NCI-H748 (cell line): Measurements from ENCODE around the gene EDC3.
"Not testable (repeated sequence)": the region's sequence is repeated elsewhere in the genome, so short reads cannot be mapped to it uniquely, and the experiment has no call there.

Experiments
- DNase-seq: peaks from one replicate; lab custom pipeline; 2025; ENCODE audit not compliant: unreplicated experiment; lab: John Stamatoyannopoulos, UW

The EDC3 gene

GRCh38 chr15:74710319-74711094, 14.7 kb upstream of the EDC3 start:
- DNase-seq = no peak

GRCh38 chr15:74709892-74710291, 14.1 kb upstream of the EDC3 start:
- DNase-seq = no peak

- DNase-seq = no peak
Measured at GRCh38 chr15:74709011-74709410, 13.2 kb upstream of the EDC3 start.

- no peak for DNase-seq
Measured at GRCh38 chr15:74696808-74697207, 984 bp upstream of the EDC3 start.

DNA sequence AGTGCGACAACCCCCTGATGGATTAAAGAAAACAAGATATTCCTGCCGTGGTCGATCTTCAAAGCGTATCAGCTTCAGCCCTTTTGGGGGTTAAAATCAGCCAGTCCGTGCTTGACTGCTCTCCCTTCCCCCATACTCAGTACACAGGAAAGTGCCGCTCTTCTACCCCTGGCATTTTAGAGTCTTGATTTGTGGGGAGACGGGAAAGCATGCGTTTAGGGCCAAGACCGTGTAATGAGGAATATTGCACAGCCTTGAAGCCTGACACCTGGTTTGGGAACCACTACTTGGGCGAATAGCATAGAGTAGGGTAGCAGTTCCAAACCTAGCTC, 540 bp upstream of the EDC3 start:
- no peak for DNase-seq

DNA sequence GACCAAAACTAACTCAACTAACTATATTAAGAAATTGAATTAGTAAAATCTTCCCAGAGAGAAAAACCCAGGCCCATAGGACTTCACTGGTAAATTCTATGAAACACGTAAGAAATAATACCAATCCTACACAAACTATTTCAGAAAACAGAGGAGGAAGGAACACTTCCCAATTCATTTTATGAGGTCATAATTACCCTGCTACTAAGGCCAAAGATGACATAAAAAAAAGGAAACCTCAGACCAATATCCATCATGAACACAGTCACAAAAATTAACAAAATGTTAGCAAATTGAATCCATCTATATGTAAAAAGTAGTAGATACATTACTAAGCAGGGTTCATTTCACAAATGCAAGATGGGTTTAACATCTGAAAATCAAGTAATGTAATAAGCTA, 3.5 kb downstream of the EDC3 start:
- DNase-seq = no peak

DNA sequence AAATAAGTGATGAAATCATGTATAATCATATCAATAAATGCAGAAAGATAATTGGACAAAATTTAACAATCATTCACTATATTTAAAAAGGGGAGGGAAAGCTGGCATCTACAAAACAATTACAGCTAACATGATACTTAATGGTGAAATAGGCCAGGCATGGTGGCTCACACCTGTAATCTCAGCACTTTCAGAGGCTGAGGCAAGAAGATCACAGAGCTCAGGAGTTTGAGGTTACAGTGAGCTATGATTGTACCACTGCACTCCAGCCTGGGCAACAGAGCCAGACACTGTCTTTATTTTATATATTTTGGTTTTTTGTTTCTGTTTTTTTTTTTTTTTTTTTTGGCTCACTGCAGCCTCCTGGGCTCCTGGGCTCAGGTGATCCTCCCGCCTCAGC, 12.1 kb downstream of the EDC3 start:
- DNase-seq = no peak

DNA sequence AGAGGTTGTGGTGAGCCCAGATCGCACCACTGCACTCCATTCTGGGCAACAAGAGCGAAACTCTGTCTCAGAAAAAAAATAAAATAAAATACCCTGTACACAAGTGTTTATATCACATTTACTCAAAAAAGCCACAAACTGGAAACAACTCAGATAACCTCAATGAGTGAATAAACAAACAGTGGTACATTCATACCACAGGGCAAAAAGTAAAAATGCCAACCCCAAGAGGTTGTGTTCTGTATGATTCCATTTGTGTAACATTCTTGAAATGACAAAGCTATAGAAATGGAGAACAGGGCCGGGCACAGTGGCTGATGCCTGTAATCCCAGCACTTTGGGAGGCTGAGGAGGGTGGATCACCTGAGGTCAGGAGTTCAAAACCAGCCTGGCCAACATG, 12.9 kb downstream of the EDC3 start:
- no peak for DNase-seq

GRCh38 chr15:74680456-74680855, 15.4 kb downstream of the EDC3 start:
- DNase-seq = no peak

- DNase-seq = no peak
Measured at GRCh38 chr15:74676801-74677200, 19.0 kb downstream of the EDC3 start.

DNA sequence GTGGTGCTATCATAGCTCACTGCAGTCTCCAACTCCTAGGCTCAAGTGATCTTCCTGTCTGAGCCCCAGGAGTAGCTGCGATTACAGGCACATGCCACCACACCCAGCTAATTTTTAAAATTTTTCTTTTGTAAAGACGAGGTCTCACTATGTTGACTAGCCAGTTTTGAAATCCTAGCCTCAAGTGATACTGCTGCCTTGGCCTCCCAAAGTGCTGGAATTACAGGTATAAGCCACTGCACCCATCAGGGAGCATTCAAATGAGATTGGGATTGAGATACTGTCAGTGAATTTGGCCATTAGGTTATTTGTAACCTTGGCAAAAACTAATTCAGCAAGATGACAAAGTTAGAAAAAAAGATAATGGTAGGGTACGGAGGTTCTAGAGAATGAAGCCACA, 21.7 kb downstream of the EDC3 start:
- no peak for DNase-seq

- DNase-seq = no peak
Measured at GRCh38 chr15:74669627-74670026, 26.2 kb downstream of the EDC3 start.

DNA sequence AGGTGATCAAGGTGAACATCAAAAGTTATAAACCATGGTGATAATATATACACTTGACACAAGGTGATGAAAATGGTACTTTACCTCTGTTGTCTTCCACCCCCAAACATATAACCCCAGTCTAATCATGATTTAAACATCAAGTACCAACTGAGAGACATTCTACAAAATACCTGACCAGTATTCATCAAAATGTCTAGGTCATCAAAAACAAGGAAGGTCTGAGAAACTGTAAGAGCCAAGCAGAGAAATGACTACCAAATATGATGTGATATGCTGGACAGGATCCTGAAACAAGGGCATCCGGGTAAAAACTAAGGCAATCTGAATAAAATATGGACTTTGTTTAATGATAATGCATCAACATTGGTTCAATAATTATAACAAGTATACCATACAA, 27.8 kb downstream of the EDC3 start:
- DNase-seq = no peak

- DNase-seq = no peak
Measured at GRCh38 chr15:74664670-74665069, 31.2 kb downstream of the EDC3 start.

- DNase-seq = no peak
Measured at GRCh38 chr15:74664028-74664616, 31.7 kb downstream of the EDC3 start.

GRCh38 chr15:74663303-74664027, 32.4 kb downstream of the EDC3 start:
- DNase-seq = no peak

DNA sequence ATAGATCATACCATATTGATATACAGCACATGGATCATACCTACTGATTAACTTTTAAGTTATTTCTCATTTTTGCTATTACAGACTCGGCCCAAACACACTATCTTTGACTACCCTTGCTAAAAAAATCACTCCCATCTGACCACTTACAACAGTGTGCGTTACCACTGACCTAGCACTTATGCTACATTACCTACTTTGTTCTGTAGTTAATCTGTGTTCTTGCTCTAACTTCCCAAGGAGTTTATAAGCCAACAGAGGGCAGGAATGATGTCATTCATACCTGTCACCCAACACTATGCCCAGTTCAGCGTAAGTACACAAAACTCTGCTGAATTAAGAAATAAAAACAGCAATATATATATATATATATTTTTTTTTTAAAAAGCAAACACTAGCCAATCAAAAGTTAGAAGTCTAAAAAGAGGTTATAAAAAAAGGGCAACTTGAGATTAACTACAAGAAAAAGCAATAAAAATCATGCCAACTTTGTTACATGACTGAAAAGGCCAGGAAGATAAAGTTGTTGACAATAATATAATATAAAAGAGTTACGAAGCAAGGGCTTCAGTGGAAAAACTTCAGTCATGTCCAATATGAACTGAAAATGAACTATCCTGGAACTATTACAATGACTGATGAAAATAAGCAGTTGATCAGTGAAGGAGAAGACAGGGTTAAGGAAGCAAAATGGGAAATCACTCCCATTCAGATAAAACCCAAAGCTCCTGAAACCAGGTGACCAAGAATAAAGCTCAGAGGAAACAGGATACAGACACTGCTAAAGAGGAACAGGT, 33.6 kb downstream of the EDC3 start:
- DNase-seq = no peak

- DNase-seq = not testable (repeated sequence)
Measured at GRCh38 chr15:74661280-74661679, 34.5 kb downstream of the EDC3 start.

DNA sequence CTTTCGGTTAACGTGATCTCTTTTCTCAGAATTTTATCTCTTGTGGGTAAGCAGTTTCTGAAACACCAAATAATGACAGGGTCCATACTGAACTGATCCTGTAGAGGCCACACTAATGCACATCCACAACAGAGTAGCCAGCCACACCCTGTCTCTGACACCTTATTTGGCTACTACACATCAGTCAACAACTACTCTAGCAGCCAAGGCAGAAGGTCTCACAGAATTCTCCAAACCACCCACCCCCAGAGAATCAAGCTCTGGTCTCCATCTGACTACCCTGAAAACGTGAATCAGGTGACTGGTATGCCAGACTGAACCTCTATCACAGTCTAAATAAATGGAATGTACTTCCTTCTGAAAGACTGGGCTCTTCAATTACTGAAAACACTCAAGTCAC, 38.0 kb downstream of the EDC3 start:
- no peak for DNase-seq

DNA sequence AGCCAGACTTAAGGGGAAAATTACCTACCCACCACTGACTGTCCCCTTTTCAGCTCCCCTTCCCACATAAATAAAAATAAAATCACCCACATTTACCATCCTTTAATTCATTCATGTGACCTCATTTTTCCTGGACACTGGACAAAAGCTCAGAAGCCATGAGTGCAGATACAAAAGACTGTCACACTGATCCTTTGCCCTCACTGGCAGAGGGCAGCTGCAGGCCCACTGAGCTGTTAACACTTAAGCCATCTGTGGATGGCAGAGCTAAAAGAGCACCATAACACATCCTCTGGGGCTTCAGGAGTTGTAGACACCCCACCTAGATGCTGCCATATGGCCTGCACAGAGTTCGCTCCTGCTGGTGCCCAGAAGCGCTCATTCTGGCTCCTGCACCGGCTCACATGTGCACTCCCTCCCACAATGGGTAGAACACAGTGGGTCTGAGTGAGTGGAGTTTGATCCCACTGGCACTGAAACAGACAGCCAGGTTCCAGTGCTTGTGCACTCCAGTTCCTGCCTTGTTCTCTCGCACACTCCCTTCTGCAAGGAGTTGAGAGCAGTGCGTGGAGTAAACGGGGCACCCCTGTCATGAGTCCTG, 38.8 kb downstream of the EDC3 start:
- DNase-seq = no peak

DNA sequence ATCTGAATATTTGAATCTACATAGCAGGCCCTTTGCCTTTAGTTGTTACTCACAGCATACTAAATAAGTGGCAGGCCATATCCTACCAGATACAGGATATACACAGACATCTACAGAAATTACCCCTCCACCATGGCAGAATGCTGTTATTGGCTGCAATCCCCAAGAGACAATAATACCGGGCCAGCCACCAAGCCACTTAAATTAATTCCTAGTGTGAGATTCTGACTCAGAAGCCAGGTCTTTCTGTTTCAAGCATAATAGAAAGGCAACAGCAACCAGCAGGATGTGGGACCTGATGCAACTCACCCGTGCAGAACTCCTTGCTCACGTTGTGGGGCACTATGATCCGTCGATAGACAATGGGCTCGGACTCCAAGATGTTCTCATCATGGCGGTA, 40.4 kb downstream of the EDC3 start:
- no peak for DNase-seq
